NCI-H226 (cell line): Measurements from ENCODE around the gene CYP2A7.
A peak's percentile ranks its signal among the peaks of the same experiment; 100 is the strongest.
"Not testable (repeated sequence)": the region's sequence is repeated elsewhere in the genome, so short reads cannot be mapped to it uniquely, and the experiment has no call there.

Experiments
- DNase-seq: peaks from one replicate; pipeline ENCODE4 v3.0.0-alpha.2; 2015

Gene CYP2A7

GRCh38 chr19:40896843-40897789 lies 15.1 kb upstream of the CYP2A7 start:
- DNase-seq: not testable (repeated sequence)

DNA sequence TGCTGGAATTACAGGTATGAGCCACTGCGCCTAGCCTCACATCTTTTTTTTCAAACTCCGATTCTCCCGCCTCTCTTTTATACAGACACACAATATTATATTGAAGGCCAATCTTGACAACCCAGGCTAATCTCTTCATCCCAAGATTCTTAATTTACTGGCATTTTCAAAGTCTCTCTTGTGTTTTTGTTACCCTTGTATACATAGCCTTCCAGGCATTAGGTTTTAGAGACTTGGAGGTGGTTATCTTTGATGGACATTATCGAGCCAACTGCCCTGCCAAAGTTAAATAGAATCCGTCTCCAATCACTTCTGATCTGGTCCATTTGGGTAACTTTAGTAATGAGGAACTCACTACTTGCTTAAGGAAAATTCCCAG lies 14.4 kb upstream of the CYP2A7 start:
- DNase-seq: no peak

- no peak for DNase-seq
Observed at GRCh38 chr19:40893112-40893511, 11.1 kb upstream of the CYP2A7 start.

DNA sequence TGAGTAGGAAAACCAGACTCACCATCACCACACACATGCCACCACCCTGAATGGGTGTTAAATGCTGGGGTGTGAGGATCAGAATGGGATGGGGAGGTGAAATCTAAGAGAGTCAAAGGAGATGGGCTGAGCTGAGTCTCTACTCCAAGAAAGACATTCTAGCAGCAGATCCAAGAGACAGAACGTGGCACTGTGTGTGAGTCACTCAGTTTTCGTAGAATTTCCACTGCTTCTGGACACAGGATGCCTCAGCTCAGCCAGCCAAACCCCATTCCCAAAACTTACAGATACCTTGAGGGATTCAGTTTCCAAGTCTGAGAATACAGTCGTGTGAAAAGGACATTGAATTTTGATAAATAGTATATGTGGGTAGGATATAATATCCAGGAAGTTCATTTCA lies 7.3 kb upstream of the CYP2A7 start:
- DNase-seq: no peak

DNA sequence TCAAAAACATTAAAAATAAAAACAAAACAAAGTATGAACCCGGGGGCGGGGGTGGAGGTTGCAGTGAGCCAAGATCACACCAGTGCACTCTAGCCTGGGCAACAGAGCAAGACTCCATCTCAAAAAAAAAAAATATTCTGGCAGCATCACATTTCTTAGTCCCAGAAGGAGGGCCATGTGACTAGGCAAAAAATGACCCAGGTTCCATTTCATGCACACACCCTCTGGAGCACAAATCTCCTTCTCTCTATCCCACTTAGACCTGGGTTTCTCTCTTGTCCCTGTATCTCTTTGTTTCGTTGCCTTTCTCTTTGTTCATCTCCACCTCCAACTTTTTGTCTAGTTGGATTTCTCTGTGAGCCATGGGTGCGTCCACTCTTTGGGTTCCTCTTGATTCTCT lies 6.2 kb upstream of the CYP2A7 start:
- DNase-seq: no peak

GRCh38 chr19:40884187-40884931 lies 2.3 kb upstream of the CYP2A7 start:
- DNase-seq: not testable (repeated sequence)

- DNase-seq: not testable (repeated sequence)
Observed at GRCh38 chr19:40879349-40879748, 2.7 kb downstream of the CYP2A7 start.

DNA sequence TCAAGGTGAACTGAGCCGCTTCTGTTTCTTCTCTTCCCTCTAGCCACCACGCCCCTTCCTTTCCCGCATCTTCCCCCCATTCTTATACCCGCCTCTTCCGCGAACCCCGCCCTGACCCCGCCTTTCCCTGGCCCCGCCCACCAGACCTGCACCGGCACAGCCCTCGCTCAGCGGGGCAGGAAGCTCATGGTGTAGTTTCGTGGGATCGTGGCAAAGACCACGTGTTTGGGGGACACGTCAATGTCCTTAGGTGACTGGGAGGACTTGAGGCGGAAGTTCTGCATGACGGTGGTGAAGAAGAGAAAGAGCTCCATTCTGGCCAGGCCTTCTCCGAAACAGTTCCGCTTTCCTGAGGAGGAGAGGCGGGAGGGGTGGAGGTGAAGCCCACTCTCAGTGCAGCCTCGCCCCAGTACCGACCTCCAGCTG lies 6.5 kb downstream of the CYP2A7 start:
- DNase-seq: not testable (repeated sequence)

GRCh38 chr19:40874874-40875273 lies 7.2 kb downstream of the CYP2A7 start:
- not testable (repeated sequence) for DNase-seq

DNA sequence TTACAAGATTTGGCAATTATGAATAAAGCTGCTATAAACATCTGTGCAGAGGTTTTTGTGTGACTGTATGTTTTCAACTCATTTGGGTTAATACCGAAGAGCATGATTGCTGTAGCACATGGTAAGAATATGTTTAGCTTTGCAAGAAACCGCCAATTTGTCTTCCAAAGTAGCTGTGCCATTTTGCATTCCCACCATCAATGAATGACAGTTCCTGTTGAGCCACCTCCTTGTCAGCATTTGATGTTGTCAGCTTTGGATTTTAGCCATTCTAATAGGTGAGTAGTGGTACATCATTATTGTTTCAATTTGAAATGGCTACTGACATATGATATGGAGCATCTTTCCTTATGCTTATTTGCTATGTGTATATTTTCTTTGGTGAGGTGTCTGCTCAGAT lies 8.2 kb downstream of the CYP2A7 start:
- DNase-seq: not testable (repeated sequence)

- DNase-seq: peak; percentile 6
Observed at GRCh38 chr19:40872209-40872608, 9.8 kb downstream of the CYP2A7 start.

- no peak for DNase-seq
Observed at GRCh38 chr19:40867701-40868100, 14.3 kb downstream of the CYP2A7 start.

GRCh38 chr19:40864739-40865496 lies 17.1 kb downstream of the CYP2A7 start:
- not testable (repeated sequence) for DNase-seq

- peak; percentile 4 for DNase-seq
Observed at GRCh38 chr19:40862785-40863184, 19.2 kb downstream of the CYP2A7 start.

GRCh38 chr19:40862333-40862732 lies 19.7 kb downstream of the CYP2A7 start:
- peak; percentile 7 for DNase-seq

DNA sequence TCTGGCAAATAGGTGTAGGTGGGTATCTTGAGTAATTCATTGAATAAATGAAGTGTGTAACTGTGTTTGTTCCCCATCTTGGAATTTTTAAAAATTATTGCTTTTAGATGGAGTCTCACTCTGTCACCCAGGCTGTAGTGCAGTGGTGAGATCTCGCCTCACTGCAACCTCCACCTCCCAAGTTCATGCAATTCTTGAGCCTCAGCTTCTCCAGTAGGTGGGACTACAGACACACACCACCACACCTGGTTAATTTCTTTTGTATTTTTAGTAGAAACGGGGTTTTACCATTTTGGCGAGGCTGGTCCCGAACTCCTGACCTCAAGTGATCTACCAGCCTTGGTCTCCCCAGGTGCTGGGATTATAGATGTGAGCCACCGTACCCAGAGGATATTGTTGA lies 23.9 kb downstream of the CYP2A7 start:
- no peak for DNase-seq

DNA sequence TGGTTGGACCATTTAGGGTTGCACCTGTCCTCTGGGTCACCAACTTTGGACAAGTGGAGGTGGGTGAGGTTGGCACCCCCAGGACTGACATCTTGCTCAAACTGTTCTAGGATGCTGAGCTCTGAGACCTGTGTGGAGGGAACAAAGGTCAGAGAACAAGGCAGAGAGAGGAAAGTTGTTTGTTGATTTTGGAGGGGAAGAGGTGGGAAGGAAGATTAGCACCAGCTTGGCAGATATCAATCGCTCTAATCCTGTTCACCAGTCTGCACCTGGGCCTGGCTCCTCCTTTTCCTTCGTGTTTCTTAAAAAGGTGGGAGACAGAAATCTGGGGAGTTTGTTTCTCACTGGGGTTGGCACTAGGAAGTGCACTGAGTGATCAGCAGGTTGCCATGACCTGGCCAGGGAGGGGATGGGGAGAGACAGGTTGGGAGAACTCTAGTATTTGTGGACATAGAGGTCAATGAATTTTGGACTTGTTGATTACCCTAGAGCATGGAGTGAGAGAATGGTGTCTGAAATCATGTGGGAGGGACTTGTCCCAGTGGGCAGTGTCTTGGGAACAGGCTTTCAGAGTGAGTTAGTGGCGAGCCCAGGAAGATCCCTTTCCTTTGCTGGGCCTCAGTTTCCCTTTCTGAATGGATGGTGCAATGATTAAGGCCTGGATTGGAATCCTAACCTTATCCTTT lies 29.4 kb downstream of the CYP2A7 start:
- not testable (repeated sequence) for DNase-seq

DNA sequence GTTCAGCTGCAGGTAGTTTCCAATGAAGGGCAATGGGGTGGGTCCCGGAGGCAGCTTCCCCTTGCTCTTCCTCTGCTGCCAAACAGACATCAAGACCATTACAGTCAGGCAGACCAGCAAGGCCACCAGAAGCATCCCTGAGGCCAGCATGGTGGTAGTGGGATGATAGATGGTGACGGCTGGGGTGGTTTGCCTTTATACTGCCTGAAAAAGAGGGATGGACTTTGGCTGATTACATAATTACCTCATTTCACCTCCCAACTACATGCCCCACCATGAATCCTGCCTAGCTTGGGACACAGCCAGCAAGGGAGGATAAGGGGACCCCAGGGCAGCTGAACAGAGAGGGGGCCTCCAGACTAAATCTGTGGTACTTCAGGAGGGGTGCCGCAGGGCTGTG lies 31.8 kb downstream of the CYP2A7 start, which contains the start of gene CYP2A6:
Gene CYP2A6, minus strand, starts transcription at position 171 of the 400 bp plus-strand sequence. Its CDS starts 21 bp downstream, at position 150.
- DNase-seq: not testable (repeated sequence)

DNA sequence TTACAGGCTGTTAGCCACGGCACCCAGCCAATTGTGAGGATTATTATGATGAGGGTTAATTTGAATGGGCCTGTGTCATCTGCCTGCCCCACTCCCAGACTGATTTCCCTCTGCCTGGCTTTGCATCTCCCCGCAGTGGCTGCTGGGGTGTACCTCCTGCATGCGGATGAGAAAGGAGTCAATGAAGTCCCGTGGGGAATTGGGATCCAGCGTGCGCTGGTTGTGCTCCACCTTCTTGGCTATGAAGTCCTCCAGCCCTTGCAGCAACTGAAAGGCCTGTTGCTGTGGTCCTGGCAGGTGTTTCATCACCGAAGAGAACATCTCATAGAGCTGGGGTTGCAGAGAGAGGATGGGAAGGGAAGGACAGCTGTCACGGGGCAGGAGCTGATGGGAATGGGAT lies 35.3 kb downstream of the CYP2A7 start:
- DNase-seq: not testable (repeated sequence)

GRCh38 chr19:40843653-40844052 lies 38.4 kb downstream of the CYP2A7 start:
- not testable (repeated sequence) for DNase-seq

DNA sequence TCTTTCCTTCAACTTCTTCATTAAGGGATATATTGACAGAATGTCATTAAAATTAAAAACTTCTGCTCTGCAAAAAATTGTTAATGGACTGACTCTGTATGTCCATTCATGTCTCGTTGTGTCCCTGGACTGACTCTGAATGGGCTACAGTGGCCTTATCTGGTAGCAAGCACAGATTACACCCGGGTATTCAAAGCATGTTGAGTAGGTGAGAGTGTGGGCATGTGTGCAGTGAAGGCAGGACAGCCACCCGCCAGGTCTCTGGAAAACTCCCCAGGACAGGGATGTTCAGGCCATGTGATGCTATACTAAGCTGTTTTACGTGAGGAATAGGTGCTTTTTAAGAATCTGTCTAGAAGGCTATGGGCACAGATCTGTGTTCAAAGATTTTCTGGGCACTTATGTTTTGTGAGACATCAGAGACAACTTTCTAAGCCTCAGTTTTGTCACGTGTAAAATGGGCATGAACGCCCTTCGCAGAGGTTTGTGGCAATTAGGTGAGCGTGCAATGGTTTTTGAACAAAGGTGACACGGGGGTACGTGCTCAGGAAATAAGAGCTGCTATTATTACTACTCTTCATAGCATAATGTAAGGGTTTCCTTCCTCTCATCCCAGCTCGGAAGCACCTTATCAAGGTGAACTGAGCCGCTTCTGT lies 38.9 kb downstream of the CYP2A7 start:
- not testable (repeated sequence) for DNase-seq

DNA sequence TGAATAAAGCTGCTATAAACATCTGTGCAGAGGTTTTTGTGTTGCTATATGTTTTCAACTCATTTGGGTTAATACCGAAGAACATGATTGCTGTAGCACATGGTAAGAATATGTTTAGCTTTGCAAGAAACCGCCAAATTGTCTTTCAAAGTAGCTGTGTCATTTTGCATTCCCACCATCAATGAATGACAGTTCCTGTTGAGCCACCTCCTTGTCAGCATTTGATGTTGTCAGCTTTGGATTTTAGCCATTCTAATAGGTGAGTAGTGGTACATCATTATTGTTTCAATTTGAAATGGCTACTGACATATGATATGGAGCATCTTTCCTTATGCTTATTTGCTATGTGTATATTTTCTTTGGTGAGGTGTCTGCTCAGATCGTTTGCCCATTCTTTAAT lies 40.0 kb downstream of the CYP2A7 start:
- not testable (repeated sequence) for DNase-seq
